GM12891 (cell line): ENCODE results near the gene IQGAP3.
A peak's percentile ranks its signal among the peaks of the same experiment; 100 is the strongest.

Experiments used
- DNase-seq: peaks from one replicate; pipeline ENCODE4 v3.0.0; 2011; ENCODE audit warnings: low spot score; ENCODE audit not compliant: insufficient read length
- FAIRE-seq: peaks from 2 replicates; lab custom pipeline; 2011; peaks lifted over from hg19 to GRCh38; lab: Jason Lieb, UNC
- PAX5 ChIP-seq: IDR thresholded peaks from 2 replicates; pipeline ENCODE4 v1.6.1; 2011; ENCODE audit warnings: low read length, moderate library complexity, mild to moderate bottlenecking; ENCODE audit not compliant: insufficient read depth, severe bottlenecking
- POLR2A ChIP-seq: IDR thresholded peaks from 2 replicates; pipeline ENCODE4 v1.6.1; 2011; ENCODE audit warnings: low read depth, low read length, control low read depth
- POLR2AphosphoS5 ChIP-seq: IDR thresholded peaks from 2 replicates; pipeline ENCODE4 v1.6.1; 2011; ENCODE audit warnings: low read depth, low read length, control low read depth
- POU2F2 ChIP-seq: IDR thresholded peaks from 2 replicates; pipeline ENCODE4 v1.6.1; 2011; ENCODE audit warnings: low read depth, mild to moderate bottlenecking, control low read depth, low read length, moderate library complexity
- SPI1 ChIP-seq: IDR thresholded peaks from 2 replicates; pipeline ENCODE4 v1.6.1; 2011; ENCODE audit warnings: low read depth, low read length, control low read depth
- TAF1 ChIP-seq: IDR thresholded peaks from 2 replicates; pipeline ENCODE4 v1.6.1; 2011; ENCODE audit warnings: low read depth, low read length, control low read depth

The IQGAP3 gene

DNA sequence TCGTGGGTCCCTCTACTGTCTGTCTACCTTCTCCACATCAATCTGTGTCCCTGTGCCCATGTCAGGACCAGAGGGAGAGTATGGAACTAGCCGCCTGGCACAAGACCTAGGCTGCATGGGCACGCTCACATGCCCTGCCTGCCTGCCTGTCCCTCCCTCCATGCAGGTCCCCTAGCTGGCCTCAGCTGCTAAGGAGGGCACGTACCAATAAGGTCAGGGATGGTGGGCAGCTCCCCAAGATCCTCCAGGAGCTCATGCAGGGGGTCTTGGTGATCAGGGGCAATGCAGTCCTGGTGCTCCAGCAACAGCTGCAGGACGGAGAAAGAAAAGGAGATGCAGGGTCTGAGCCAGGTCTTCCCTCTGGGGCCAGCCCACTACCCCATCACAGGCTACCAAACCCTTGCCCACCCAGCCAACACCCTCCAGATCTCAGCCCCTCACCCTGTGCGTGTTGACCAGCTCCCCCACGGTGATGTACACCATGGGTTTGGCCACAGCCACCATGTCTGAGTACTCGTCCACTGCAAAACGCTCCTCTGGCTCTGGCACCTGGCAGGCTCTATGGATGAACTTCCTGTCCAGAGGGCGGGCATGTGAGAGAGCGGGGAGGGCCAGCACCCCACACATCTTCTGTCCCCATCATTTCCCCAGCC lies 38.7 kb downstream of the IQGAP3 start:
- no peak for TF ChIP-seq TAF1
- TF ChIP-seq SPI1: no peak
- DNase-seq (no peak), FAIRE-seq (no peak)

- peak; percentile 9 for FAIRE-seq
- no peak for DNase-seq
- no peak for TF ChIP-seq POLR2AphosphoS5
- TF ChIP-seq TAF1: no peak
- TF ChIP-seq POLR2A: no peak
- TF ChIP-seq PAX5: no peak
- no peak for TF ChIP-seq POU2F2
- TF ChIP-seq SPI1: no peak
These were observed 40.0 kb downstream of the IQGAP3 start for GRCh38 chr1:156532374-156532773.

DNA sequence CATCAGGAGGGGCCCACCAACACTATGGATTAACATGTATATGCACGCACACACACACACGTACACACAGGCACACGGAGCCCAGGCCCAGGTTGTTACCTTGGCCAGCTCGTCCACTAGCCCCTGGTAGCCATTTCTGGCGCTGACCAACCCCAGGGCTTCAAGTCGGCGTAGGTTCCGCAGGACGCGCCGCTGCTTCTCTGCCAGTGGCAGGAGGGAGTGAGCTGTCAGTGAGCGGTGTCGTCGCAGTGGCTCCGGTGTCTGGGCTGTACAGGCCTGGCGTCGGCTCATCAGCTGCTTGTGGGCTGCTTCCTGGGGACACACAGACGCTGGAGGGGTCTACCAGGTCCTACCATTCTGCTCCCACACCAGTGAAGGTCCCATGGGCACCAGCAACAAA lies 42.4 kb downstream of the IQGAP3 start:
- TF ChIP-seq SPI1 (no peak), TAF1 (no peak), POLR2A (no peak), POU2F2 (no peak), PAX5 (no peak), POLR2AphosphoS5 (no peak)
- no peak for FAIRE-seq
- DNase-seq: no peak

GRCh38 chr1:156528875-156529425 lies 43.4 kb downstream of the IQGAP3 start:
- DNase-seq (no peak), FAIRE-seq (no peak)
- no peak for TF ChIP-seq SPI1
- TF ChIP-seq TAF1: no peak
- no peak for TF ChIP-seq PAX5
- TF ChIP-seq POU2F2: no peak
- no peak for TF ChIP-seq POLR2A
- TF ChIP-seq POLR2AphosphoS5: no peak

DNA sequence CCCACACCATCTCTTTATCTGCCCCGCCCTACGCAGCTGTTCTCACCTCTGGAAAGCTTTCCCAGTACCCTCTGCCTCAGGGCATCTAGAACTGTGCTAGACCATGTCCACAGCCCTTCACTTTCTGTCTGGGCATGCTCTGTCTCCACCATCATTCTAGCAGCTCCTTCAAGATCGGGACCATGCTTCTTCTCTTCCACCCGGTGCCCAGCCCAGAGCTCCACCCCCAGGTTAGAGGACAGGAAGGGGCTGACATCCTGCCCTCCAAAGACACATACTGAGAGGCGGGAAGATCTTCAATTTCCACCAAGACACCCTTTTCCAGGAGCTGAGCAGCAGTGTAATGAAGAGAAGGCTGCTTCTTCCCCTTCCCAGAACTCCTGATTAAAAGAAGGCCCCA lies 44.1 kb downstream of the IQGAP3 start:
- no peak for DNase-seq
- FAIRE-seq: no peak
- TF ChIP-seq POU2F2 (no peak), TAF1 (no peak), POLR2AphosphoS5 (no peak), POLR2A (no peak), SPI1 (no peak), PAX5 (no peak)

DNA sequence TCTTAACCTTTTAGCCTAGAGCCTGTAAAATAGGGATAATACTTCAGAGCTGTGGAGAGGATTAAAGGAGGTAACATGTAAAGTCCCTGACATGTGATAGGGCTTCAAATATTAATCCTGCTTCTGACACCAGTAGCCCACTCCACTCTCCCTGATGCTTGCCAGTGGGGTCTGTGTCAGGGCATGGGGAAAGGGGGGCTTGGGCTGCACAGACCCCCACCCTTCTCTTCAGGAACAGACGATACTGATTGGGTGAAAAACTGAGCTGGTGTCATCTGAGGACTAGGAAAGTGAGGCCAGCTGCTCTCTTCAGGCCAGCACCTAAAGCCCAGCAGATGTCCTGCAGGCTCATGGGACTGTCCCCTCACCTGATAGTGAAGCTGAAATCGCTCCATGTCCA lies 44.8 kb downstream of the IQGAP3 start:
- TF ChIP-seq TAF1 (no peak), POLR2A (no peak), POU2F2 (no peak), POLR2AphosphoS5 (no peak), SPI1 (no peak), PAX5 (no peak)
- FAIRE-seq (no peak), DNase-seq (no peak)

DNA sequence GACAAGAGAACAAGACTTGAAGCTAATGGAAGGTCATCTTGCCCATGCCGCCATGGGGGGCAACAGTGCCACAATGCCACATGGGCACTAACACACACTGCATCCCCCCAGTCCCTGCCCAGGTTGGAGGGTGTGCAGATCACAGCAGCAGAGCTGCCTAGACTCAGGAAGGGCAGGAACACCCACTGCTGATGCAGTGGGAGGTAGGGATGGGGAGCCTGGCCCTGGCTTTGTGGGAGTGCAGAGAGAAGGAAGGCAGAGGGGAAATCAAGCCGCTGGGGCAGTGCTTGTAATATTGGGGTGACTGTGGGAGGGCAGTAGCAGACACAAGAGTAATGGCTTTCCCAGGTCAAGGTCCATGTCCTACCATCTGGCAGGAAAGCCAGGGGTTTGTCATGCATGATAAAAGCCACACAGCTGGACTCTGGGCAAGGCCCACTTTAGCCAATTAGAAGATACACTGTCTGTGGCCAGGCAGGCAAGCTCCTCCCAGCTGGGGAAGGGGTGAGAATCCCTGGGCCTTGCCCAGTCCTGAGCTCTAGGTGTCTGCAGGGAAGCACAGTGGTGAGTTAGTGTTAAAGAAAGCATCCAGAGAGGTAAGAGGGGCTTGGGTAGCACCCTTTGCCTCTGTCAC lies 46.4 kb downstream of the IQGAP3 start:
- no peak for TF ChIP-seq PAX5
- no peak for TF ChIP-seq POLR2A
- no peak for TF ChIP-seq TAF1
- TF ChIP-seq POU2F2: no peak
- TF ChIP-seq POLR2AphosphoS5: no peak
- TF ChIP-seq SPI1: no peak
- peak; percentile 61 for FAIRE-seq
- DNase-seq: no peak

GRCh38 chr1:156525071-156525501 lies 47.3 kb downstream of the IQGAP3 start:
- TF ChIP-seq POLR2A: no peak
- TF ChIP-seq SPI1: 0 out of 2 replicates have a peak, but pooled peaks have one; percentile 13
- TF ChIP-seq PAX5: no peak
- peak; percentile 47 for FAIRE-seq
- DNase-seq: no peak

- DNase-seq: no peak
- TF ChIP-seq POLR2A (no peak), POU2F2 (peak; percentile 56; the same call in 1 of the 2 replicates), PAX5 (no peak)
- FAIRE-seq: peak; percentile 84
These were observed 47.9 kb downstream of the IQGAP3 start for GRCh38 chr1:156524481-156524869.
